GM23338 (cell line): Measurements from ENCODE around the gene TEX14. TPM values are rescaled to one million over a fixed set of nuclear protein-coding genes. Genes with fewer than 3 reads are reported as not detected.
"Not testable (repeated sequence)": the region's sequence is repeated elsewhere in the genome, so short reads cannot be mapped to it uniquely, and the experiment has no call there.

Source experiments
- ATAC-seq: fragments of 200-7000 bp; cut with Tn5 transposase; 3 replicates; pipeline ENCODE4 v1.9.1; 2020
- DNase-seq: peaks from one replicate; pipeline ENCODE4 v3.0.0-alpha.2; 2015; ENCODE audit warnings: low spot score
- H2AFZ ChIP-seq: fragments of 200-600 bp; sonication (generic); 2 replicates; pipeline ENCODE4 v1.8.0; 2016; ENCODE audit warnings: antibody characterized with exemption, mild to moderate bottlenecking, moderate library complexity
- H3F3A ChIP-seq: fragments of 200-600 bp; sonication (generic); replicated peaks from 2 replicates; pipeline ENCODE4 v1.8.0; 2017; ENCODE audit warnings: antibody characterized with exemption, mixed run types, low read depth
- H3K27ac ChIP-seq: fragments of 200-600 bp; sonication (generic); 2 replicates; pipeline ENCODE4 v1.6.1; 2016; ENCODE audit warnings: low read depth
- H3K27me3 ChIP-seq: fragments of 200-600 bp; sonication (generic); 2 replicates; pipeline ENCODE4 v1.8.0; 2016; ENCODE audit warnings: mild to moderate bottlenecking, mixed run types, moderate library complexity; ENCODE audit not compliant: insufficient read depth
- H3K36me3 ChIP-seq: fragments of 200-600 bp; sonication (generic); 2 replicates; pipeline ENCODE4 v1.8.0; 2016; ENCODE audit warnings: mild to moderate bottlenecking; ENCODE audit not compliant: insufficient read depth
- H3K4me1 ChIP-seq: fragments of 200-600 bp; sonication (generic); 2 replicates; pipeline ENCODE4 v1.8.0; 2016; ENCODE audit warnings: mild to moderate bottlenecking, moderate library complexity; ENCODE audit not compliant: insufficient read depth
- H3K4me2 ChIP-seq: fragments of 200-600 bp; sonication (generic); 2 replicates; pipeline ENCODE4 v1.7.1; 2017; ENCODE audit warnings: mixed run types
- H3K4me3 ChIP-seq: fragments of 200-600 bp; sonication (generic); 2 replicates; pipeline ENCODE4 v1.6.1; 2016; ENCODE audit warnings: mixed run types
- H3K79me2 ChIP-seq: fragments of 200-600 bp; sonication (generic); replicated peaks from 2 replicates; pipeline ENCODE4 v1.8.0; 2017; ENCODE audit warnings: mild to moderate bottlenecking; ENCODE audit not compliant: insufficient read depth
- H3K9me2 ChIP-seq: fragments of 200-600 bp; sonication (generic); 2 replicates; pipeline ENCODE4 v1.8.0; 2017; ENCODE audit not compliant: insufficient read depth
- H4K20me1 ChIP-seq: fragments of 200-600 bp; sonication (generic); replicated peaks from 2 replicates; pipeline ENCODE4 v1.8.0; 2017; ENCODE audit warnings: mild to moderate bottlenecking; ENCODE audit not compliant: insufficient read depth
- H3K27ac Mint-ChIP-seq: 2 replicates; pipeline ENCODE4 v1.8.0; 2020; ENCODE audit warnings: inconsistent platforms, mild to moderate bottlenecking, moderate library complexity, mixed read lengths
- H3K27me3 Mint-ChIP-seq: 3 replicates; pipeline ENCODE4 v1.8.0; 2022; ENCODE audit warnings: low read depth, mild to moderate bottlenecking, moderate library complexity, mixed read lengths, inconsistent platforms; ENCODE audit not compliant: insufficient read depth, poor library complexity
- H3K36me3 Mint-ChIP-seq: 3 replicates; pipeline ENCODE4 v1.8.0; 2021; ENCODE audit warnings: low read depth, mild to moderate bottlenecking, inconsistent platforms, moderate library complexity, mixed read lengths
- H3K4me1 Mint-ChIP-seq: 3 replicates; pipeline ENCODE4 v1.8.0; 2020; ENCODE audit warnings: mild to moderate bottlenecking, inconsistent platforms, mixed read lengths
- H3K4me3 Mint-ChIP-seq: 3 replicates; pipeline ENCODE4 v1.8.0; 2021; ENCODE audit warnings: moderate library complexity, mild to moderate bottlenecking, inconsistent platforms, mixed read lengths
- H3K9me3 Mint-ChIP-seq: 3 replicates; pipeline ENCODE4 v1.8.0; 2020; ENCODE audit warnings: moderate library complexity, mild to moderate bottlenecking, inconsistent platforms, mixed read lengths
- CREB1 ChIP-seq: fragments of 250-450 bp; sonication (Bioruptor Pico); IDR thresholded peaks from 2 replicates; pipeline ENCODE4 v1.5.0; 2020; ENCODE audit warnings: low read depth, mild to moderate bottlenecking, moderate library complexity
- CTCF ChIP-seq, 2 experiments: fragments of 200-600 bp in 1 of 2; sonication (generic) in 1 of 2; conservative IDR thresholded peaks; 2 replicates each; pipeline versions ENCODE4 v1.5.1 to v1.6.1; 2016 to 2017; ENCODE audit warnings: antibody characterized with exemption in 2 of 2, low read depth in 2 of 2, mild to moderate bottlenecking in 2 of 2, moderate library complexity in 1 of 2
- ETS1 ChIP-seq: IDR thresholded peaks from 2 replicates; pipeline ENCODE4 v1.6.1; 2016; ENCODE audit warnings: antibody characterized with exemption
- EZH2phosphoT487 ChIP-seq: fragments of 200-600 bp; sonication (generic); IDR thresholded peaks from one replicate; pipeline ENCODE4 v1.8.1; 2018; ENCODE audit warnings: antibody characterized with exemption; ENCODE audit not compliant: unreplicated experiment
- JUNB ChIP-seq: IDR thresholded peaks from one replicate; pipeline ENCODE4 v1.6.1; 2016; ENCODE audit warnings: antibody characterized with exemption; ENCODE audit not compliant: unreplicated experiment
- POLR2AphosphoS5 ChIP-seq: IDR thresholded peaks from 2 replicates; pipeline ENCODE4 v1.6.1; 2016; ENCODE audit warnings: antibody characterized with exemption, low read depth
- ZNF462 ChIP-seq: fragments of 250-450 bp; sonication (Bioruptor Pico); IDR thresholded peaks from 2 replicates; pipeline ENCODE4 v1.5.0; 2020; ENCODE audit warnings: mild to moderate bottlenecking, moderate library complexity
- polyA plus RNA-seq: library from polyadenylated mRNA; unstranded; fragments of >200 nt; fragmentation: Nextera tagmentation; extraction: Ambion mirVana; gene quantifications from 2 replicates; pipeline ENCODE4 v1.2.1, GENCODE V29; 2016
- total RNA-seq: library from RNA; depleted of rRNA; stranded (reverse); fragments of >200 nt; shearing (Covaris generic); gene quantifications from 2 replicates; pipeline ENCODE4 v1.2.3, GENCODE V29; 2014

Gene TEX14
- total and polyA plus RNA-seq, 2 experiments from 2014 or later: 0.80 to 2.6 TPM

- Histone ChIP-seq H2AFZ (peak within 1 kb of the TSS; percentile 100), H3K27ac (peak within 1 kb of the TSS; percentile 30; the same call in 1 of the 2 replicates)
- peak; percentile 91 for TF ChIP-seq CREB1 (CRISPR knock-in tag)
- TF ChIP-seq JUNB: no peak
- TF ChIP-seq ZNF462: no peak
- TF ChIP-seq ETS1: no peak
- peak; percentile 64 for TF ChIP-seq POLR2AphosphoS5
- no peak for TF ChIP-seq CTCF (conservative IDR thresholded peaks at IDR 0.05; ENCODE audit: low read depth in 2 of 2)
- no peak for TF ChIP-seq EZH2phosphoT487
Observed at GRCh38 chr17:58692239-58693055, 602 bp upstream of the TEX14 start, which contains the start of gene RAD51C. Gene RAD51C (plus strand): TSS chr17:58692602. CDS start chr17:58692644, 42 bp downstream.

GRCh38 chr17:58690033-58690432 is 1.8 kb downstream of the TEX14 start:
- not testable (repeated sequence) for H3K9me2 ChIP-seq, H3K27ac Mint-ChIP-seq, H3K79me2 ChIP-seq, H3F3A ChIP-seq, H3K9me3 Mint-ChIP-seq, H3K4me1 ChIP-seq, H3K4me1 Mint-ChIP-seq, H2AFZ ChIP-seq, H3K4me3 ChIP-seq, ATAC-seq, H3K27ac ChIP-seq, H3K27me3 ChIP-seq, H4K20me1 ChIP-seq, H3K36me3 Mint-ChIP-seq, DNase-seq, H3K4me2 ChIP-seq, H3K4me3 Mint-ChIP-seq, H3K27me3 Mint-ChIP-seq, H3K36me3 ChIP-seq

More at GRCh38 chr17:58692239-58693055, 602 bp upstream of the TEX14 start, which contains the start of gene RAD51C:
- peak; percentile 84 for DNase-seq
- H3K4me1 Mint-ChIP-seq: peaks cover 7% of the 10 kb centered on the region
- Histone ChIP-seq H3K36me3 (no peaks in the 10 kb centered on the region), H4K20me1 (no peaks in the 10 kb centered on the region), H3K27me3 (no peaks in the 10 kb centered on the region), H3K4me2 (peak within 1 kb of the TSS; percentile 81), H3K9me2 (no peaks in the 10 kb centered on the region), H3K79me2 (no peaks in the 10 kb centered on the region), H3F3A (0 out of 2 replicates have a peak, but pooled peaks cover 3% of the 10 kb centered on the region), H3K4me3 (peak within 1 kb of the TSS; percentile 51), H3K4me1 (peaks cover 3% of the 10 kb centered on the region; the same call in 1 of the 2 replicates)
- H3K9me3 Mint-ChIP-seq: no peaks in the 10 kb centered on the region
- H3K4me3 Mint-ChIP-seq: peak within 1 kb of the TSS; percentile 72
- no peaks in the 10 kb centered on the region; the same call in 2 of the 3 replicates for H3K36me3 Mint-ChIP-seq
- peak within 1 kb of the TSS; percentile 57; the same call in 1 of the 2 replicates for H3K27ac Mint-ChIP-seq
- peak; percentile 94 for ATAC-seq
- peaks cover 6% of the 10 kb centered on the region for H3K27me3 Mint-ChIP-seq
